Fibroblast of lung (primary cell): ENCODE data around the gene GAR1. TPM values are rescaled to one million over a fixed set of nuclear protein-coding genes. Genes with fewer than 3 reads are reported as not detected.

Experiments used
- DNase-seq, 2 donors: peaks; one replicate each; pipeline versions ENCODE4 v3.0.0 to v3.0.0-alpha.2; 2010; ENCODE audit warnings: low read depth in 2 of 2
- H2AFZ ChIP-seq: 2 replicates; pipeline ENCODE4 v1.5.1; 2012; ENCODE audit warnings: low read length, control low read depth, inconsistent platforms
- H3K27ac ChIP-seq: 2 replicates; pipeline ENCODE4 v1.5.1; 2011; ENCODE audit warnings: low read length, control low read depth; ENCODE audit not compliant: insufficient read depth
- H3K27me3 ChIP-seq: 2 replicates; pipeline ENCODE4 v1.5.1; 2011; ENCODE audit warnings: mild to moderate bottlenecking, low read length; ENCODE audit not compliant: control insufficient read depth, insufficient read depth
- H3K36me3 ChIP-seq: 2 replicates; pipeline ENCODE4 v1.5.1; 2011; ENCODE audit warnings: low read length; ENCODE audit not compliant: control insufficient read depth, insufficient read depth
- H3K4me1 ChIP-seq: 2 replicates; pipeline ENCODE4 v1.5.1; 2011; ENCODE audit warnings: low read length; ENCODE audit not compliant: control insufficient read depth, insufficient read depth; ENCODE audit errors: extremely low read depth
- H3K4me2 ChIP-seq: 2 replicates; pipeline ENCODE4 v1.5.1; 2011; ENCODE audit warnings: low read length, control low read depth; ENCODE audit not compliant: insufficient read depth; ENCODE audit errors: extremely low read depth
- H3K4me3 ChIP-seq, 4 experiments: fragments of 200-600 bp in 1 of 4; sonication (generic) in 1 of 4; replicated peaks in 1 of 4; 2 replicates each; pipeline ENCODE4 v1.5.1; 2011 to 2016; ENCODE audit warnings: low read length in 4 of 4, low read depth in 3 of 4, mild to moderate bottlenecking in 3 of 4, control low read depth in 2 of 4, inconsistent platforms in 1 of 4, mixed read lengths in 1 of 4; ENCODE audit not compliant: insufficient read depth in 1 of 4; ENCODE audit errors: control extremely low read depth in 1 of 4
- H3K79me2 ChIP-seq: 2 replicates; pipeline ENCODE4 v1.5.1; 2012; ENCODE audit warnings: mild to moderate bottlenecking, low read length, inconsistent platforms; ENCODE audit not compliant: control insufficient read depth, insufficient read depth
- H3K9ac ChIP-seq: 2 replicates; pipeline ENCODE4 v1.5.1; 2011; ENCODE audit warnings: mild to moderate bottlenecking, low read length, control low read depth; ENCODE audit not compliant: insufficient read depth
- H3K9me3 ChIP-seq: 2 replicates; pipeline ENCODE4 v1.5.1; 2012; ENCODE audit warnings: low read depth, low read length; ENCODE audit not compliant: control insufficient read depth, insufficient read depth
- H4K20me1 ChIP-seq: 2 replicates; pipeline ENCODE4 v1.5.1; 2011; ENCODE audit warnings: low read length; ENCODE audit not compliant: control insufficient read depth, insufficient read depth; ENCODE audit errors: extremely low read depth
- CTCF ChIP-seq, 2 donors: IDR thresholded peaks in 1 of 2; conservative IDR thresholded peaks in 1 of 2; 1 replicate in 1 of 2; 2 replicates in 1 of 2; pipeline ENCODE4 v1.5.1; 2011 to 2012; ENCODE audit warnings: low read length in 2 of 2, control low read depth in 1 of 2, inconsistent platforms in 1 of 2, low read depth in 1 of 2, mild to moderate bottlenecking in 1 of 2
- EZH2 ChIP-seq: IDR thresholded peaks from 2 replicates; pipeline ENCODE4 v1.5.1; 2012; ENCODE audit warnings: low read length, control low read depth, mild to moderate bottlenecking; ENCODE audit errors: missing control alignments
- polyA plus RNA-seq, 2 donors: library from polyadenylated mRNA; depleted of rRNA in 1 of 2; stranded (reverse) in 1 of 2; unstranded in 1 of 2; fragments of >200 nt; gene quantifications; 2 replicates each; pipeline ENCODE4 v1.2.1, GENCODE V29; 2011 to 2012; ENCODE audit warnings: missing spikeins in 1 of 2
- total RNA-seq: library from RNA; depleted of rRNA; stranded (reverse); fragments of >200 nt; gene quantifications from 2 replicates; pipeline ENCODE4 v1.2.1, GENCODE V29; 2014

Gene GAR1
- total and polyA plus RNA-seq, 2 donors (not counting 1 experiment from before 2014, with no cell fraction given): 2.5 to 20.3 TPM

GRCh38 chr4:109801099-109801789, 14.3 kb upstream of the GAR1 start:
- Histone ChIP-seq H4K20me1 (no peaks in the 10 kb centered on the region), H3K4me2 (no peak overlapping the region), H3K9me3 (no peaks in the 10 kb centered on the region), H3K9ac (no peak overlapping the region), H3K36me3 (no peaks in the 10 kb centered on the region), H3K27ac (no peak overlapping the region), H3K4me1 (no peaks in the 10 kb centered on the region), H3K79me2 (no peaks in the 10 kb centered on the region), H3K27me3 (peaks cover 2% of the 10 kb centered on the region), H3K4me3 (peak overlapping the region in 1 of 4 experiments; percentile 1), H2AFZ (no peak overlapping the region)
- TF ChIP-seq EZH2 (no peak), CTCF (conservative IDR thresholded peaks at IDR 0.05 in 1 of 2, IDR thresholded peaks at IDR 0.05 in 1 of 2; ENCODE audit: low read depth in 1 of 2, low read length in 2 of 2) (no peak)
- no peak for DNase-seq

GRCh38 chr4:109801895-109802319, 13.7 kb upstream of the GAR1 start, which contains the start of gene CFI:
Gene CFI (minus strand): TSS chr4:109801999. CDS start chr4:109801971, 28 bp downstream.
- no peak within 1 kb of the TSS for H3K27ac ChIP-seq
- H3K36me3 ChIP-seq: no peaks in the 10 kb centered on the region
- no peak within 1 kb of the TSS for H3K9ac ChIP-seq
- no peak within 1 kb of the TSS for H3K4me2 ChIP-seq
- H3K4me1 ChIP-seq: no peaks in the 10 kb centered on the region
- peak within 1 kb of the TSS in 1 of 4 experiments; percentile 1 for H3K4me3 ChIP-seq
- peaks cover 2% of the 10 kb centered on the region for H3K27me3 ChIP-seq
- DNase-seq: peak; percentile 65 to 90
- H3K9me3 ChIP-seq: no peaks in the 10 kb centered on the region
- H4K20me1 ChIP-seq: no peaks in the 10 kb centered on the region
- no peaks in the 10 kb centered on the region for H3K79me2 ChIP-seq
- TF ChIP-seq CTCF (conservative IDR thresholded peaks at IDR 0.05 in 1 of 2, IDR thresholded peaks at IDR 0.05 in 1 of 2; ENCODE audit: low read depth in 1 of 2, low read length in 2 of 2) (no peak), EZH2 (no peak)
- no peak within 1 kb of the TSS for H2AFZ ChIP-seq

- TF ChIP-seq CTCF (conservative IDR thresholded peaks at IDR 0.05 in 1 of 2, IDR thresholded peaks at IDR 0.05 in 1 of 2; ENCODE audit: low read depth in 1 of 2, low read length in 2 of 2) (peak in 1 of 2 donors; percentile 25), EZH2 (no peak)
- Histone ChIP-seq H3K27me3 (peaks cover 1% of the 10 kb centered on the region), H3K4me2 (no peak overlapping the region), H3K36me3 (no peaks in the 10 kb centered on the region), H3K9me3 (no peaks in the 10 kb centered on the region), H4K20me1 (no peaks in the 10 kb centered on the region), H3K79me2 (no peaks in the 10 kb centered on the region), H3K4me3 (no peak overlapping the region), H3K9ac (no peak overlapping the region), H3K27ac (no peak overlapping the region), H3K4me1 (no peaks in the 10 kb centered on the region), H2AFZ (no peak overlapping the region)
- DNase-seq: peak; percentile 45 to 67
Observed at GRCh38 chr4:109803924-109804571, 11.5 kb upstream of the GAR1 start.
